ENCODE results near the gene BASP1.
"Not testable (repeated sequence)": the region's sequence is repeated elsewhere in the genome, so short reads cannot be mapped to it uniquely, and the experiment has no call there.

The BASP1 gene

GRCh38 chr5:17224858-17225511 is 7.6 kb downstream of the BASP1 start:
- no peak for DNase-seq

- DNase-seq = no peak
Observed at GRCh38 chr5:17225520-17225919, 8.1 kb downstream of the BASP1 start.

GRCh38 chr5:17227868-17228267 is 10.4 kb downstream of the BASP1 start:
- DNase-seq = no peak

GRCh38 chr5:17228821-17229291 is 11.4 kb downstream of the BASP1 start:
- no peak for DNase-seq

GRCh38 chr5:17229313-17229712 is 11.9 kb downstream of the BASP1 start:
- DNase-seq = no peak

- DNase-seq = no peak
Observed at GRCh38 chr5:17230191-17230590, 12.8 kb downstream of the BASP1 start.

GRCh38 chr5:17230808-17231525 is 13.5 kb downstream of the BASP1 start:
- no peak for DNase-seq

- no peak for DNase-seq
Observed at GRCh38 chr5:17232405-17232804, 15.0 kb downstream of the BASP1 start.

- no peak for DNase-seq
Observed at GRCh38 chr5:17233488-17233887, 16.1 kb downstream of the BASP1 start.

- DNase-seq = no peak
Observed at GRCh38 chr5:17234374-17234773, 16.9 kb downstream of the BASP1 start.

- no peak for DNase-seq
Observed at GRCh38 chr5:17235731-17236330, 18.4 kb downstream of the BASP1 start.

- no peak for DNase-seq
Observed at GRCh38 chr5:17238521-17239041, 21.1 kb downstream of the BASP1 start.

- no peak for DNase-seq
Observed at GRCh38 chr5:17239953-17240352, 22.5 kb downstream of the BASP1 start.

- DNase-seq = no peak
Observed at GRCh38 chr5:17240487-17240886, 23.1 kb downstream of the BASP1 start.

- no peak for DNase-seq
Observed at GRCh38 chr5:17241635-17242034, 24.2 kb downstream of the BASP1 start.

- no peak for DNase-seq
Observed at GRCh38 chr5:17243287-17244063, 26.0 kb downstream of the BASP1 start.

- no peak for DNase-seq
Observed at GRCh38 chr5:17249029-17249634, 31.7 kb downstream of the BASP1 start.

GRCh38 chr5:17249841-17250240 is 32.4 kb downstream of the BASP1 start:
- not testable (repeated sequence) for DNase-seq

GRCh38 chr5:17252543-17252942 is 35.1 kb downstream of the BASP1 start:
- no peak for DNase-seq

- DNase-seq = no peak
Observed at GRCh38 chr5:17255471-17256021, 38.1 kb downstream of the BASP1 start.

GRCh38 chr5:17256171-17256570 is 38.7 kb downstream of the BASP1 start:
- DNase-seq = no peak

- DNase-seq = no peak
Observed at GRCh38 chr5:17256839-17257238, 39.4 kb downstream of the BASP1 start.
